Endothelial cell of umbilical vein (primary cell): ENCODE measurements around the gene CASP9. TPM values are rescaled to one million over a fixed set of nuclear protein-coding genes. Genes with fewer than 3 reads are reported as not detected.

Source experiments
- BruUV-seq: library from RNA; stranded (reverse); fragments of 400-500 nt; replicated peaks from 2 replicates; lab custom pipeline; 2021; lab: Mats Ljungman, UMichigan
- CTCF ChIA-PET: fragments of 300-600, 350-600 bp; sonication (Branson Sonifier 250); formaldehyde crosslinking; loops from one replicate; lab custom pipeline; 2021; ENCODE audit warnings: antibody characterized with exemption, inconsistent platforms; lab: Charles Lee
- POLR2A ChIA-PET: fragments of 300-600, 350-600 bp; sonication (Branson Sonifier 250); formaldehyde crosslinking; loops from one replicate; lab custom pipeline; 2021; ENCODE audit warnings: antibody characterized with exemption, inconsistent platforms; lab: Charles Lee
- DNase-seq: peaks from one replicate; pipeline ENCODE4 v3.0.0-alpha.2; 2011; ENCODE audit warnings: low read depth, low spot score
- FAIRE-seq: peaks from 2 replicates; lab custom pipeline; 2011; peaks lifted over from hg19 to GRCh38; lab: Jason Lieb, UNC
- H2AFZ ChIP-seq: 2 replicates; pipeline ENCODE4 v1.6.0; 2012; ENCODE audit warnings: low read depth, low read length, control low read depth, inconsistent platforms
- H3K27ac ChIP-seq: 2 replicates; pipeline ENCODE4 v1.5.1; 2011; ENCODE audit warnings: low read depth, mild to moderate bottlenecking, control low read depth, low read length, moderate library complexity; ENCODE audit not compliant: insufficient read depth
- H3K27me3 ChIP-seq, 2 experiments: 2 replicates each; pipeline versions ENCODE4 v1.6.0 to v1.6.1; 2011; ENCODE audit warnings: low read length in 2 of 2, mixed read lengths in 1 of 2; ENCODE audit not compliant: control insufficient read depth in 2 of 2, insufficient read depth in 2 of 2
- H3K36me3 ChIP-seq, 2 experiments: 2 replicates in 1 of 2; 3 replicates in 1 of 2; pipeline ENCODE4 v1.5.1; 2011; ENCODE audit warnings: low read length in 2 of 2, mild to moderate bottlenecking in 1 of 2, moderate library complexity in 1 of 2; ENCODE audit not compliant: control insufficient read depth in 2 of 2, insufficient read depth in 2 of 2; ENCODE audit errors: extremely low read depth in 1 of 2
- H3K4me1 ChIP-seq: 3 replicates; pipeline ENCODE4 v1.5.1; 2011; ENCODE audit warnings: mild to moderate bottlenecking, low read length; ENCODE audit not compliant: control insufficient read depth, insufficient read depth; ENCODE audit errors: extremely low read depth
- H3K4me2 ChIP-seq: 2 replicates; pipeline ENCODE4 v1.6.1; 2011; ENCODE audit warnings: low read length, control low read depth, mixed read lengths; ENCODE audit not compliant: insufficient read depth
- H3K4me3 ChIP-seq, 3 experiments: fragments of 200-600 bp in 1 of 3; sonication (generic), shearing (Covaris generic) in 1 of 3; replicated peaks in 1 of 3; 2 replicates each; pipeline ENCODE4 v1.5.1; 2011 to 2016; ENCODE audit warnings: control low read depth in 3 of 3, low read length in 3 of 3, mild to moderate bottlenecking in 2 of 3, inconsistent platforms in 1 of 3, low read depth in 1 of 3, moderate library complexity in 1 of 3; ENCODE audit not compliant: insufficient read depth in 1 of 3
- H3K79me2 ChIP-seq: 2 replicates; pipeline ENCODE4 v1.6.0; 2012; ENCODE audit warnings: low read length, inconsistent platforms; ENCODE audit not compliant: control insufficient read depth, insufficient read depth
- H3K9ac ChIP-seq: replicated peaks from 2 replicates; pipeline ENCODE3; 2011; ENCODE audit warnings: low read length, control low read depth; ENCODE audit not compliant: insufficient read depth; ENCODE audit errors: extremely low read depth
- H3K9me1 ChIP-seq: replicated peaks from 3 replicates; pipeline ENCODE4 v1.6.0; 2011; ENCODE audit warnings: mild to moderate bottlenecking, low read length; ENCODE audit not compliant: control insufficient read depth, insufficient read depth; ENCODE audit errors: extremely low read depth
- H3K9me3 ChIP-seq: replicated peaks from 2 replicates; pipeline ENCODE4 v1.5.1; 2012; ENCODE audit warnings: low read length, inconsistent platforms; ENCODE audit not compliant: control insufficient read depth, insufficient read depth
- H4K20me1 ChIP-seq: replicated peaks from 2 replicates; pipeline ENCODE3; 2011; ENCODE audit warnings: mild to moderate bottlenecking, low read length; ENCODE audit not compliant: control insufficient read depth, insufficient read depth; ENCODE audit errors: extremely low read depth
- EZH2 ChIP-seq: IDR thresholded peaks from 2 replicates; pipeline ENCODE4 v1.6.1; 2012; ENCODE audit warnings: borderline replicate concordance, low read depth, mild to moderate bottlenecking, moderate library complexity, low read length, inconsistent platforms; ENCODE audit not compliant: severe bottlenecking
- FOS ChIP-seq: IDR thresholded peaks from 2 replicates; pipeline ENCODE4 v1.6.1; 2011; ENCODE audit warnings: mild to moderate bottlenecking, low read length, moderate library complexity, borderline replicate concordance; ENCODE audit not compliant: insufficient read depth
- GATA2 ChIP-seq: IDR thresholded peaks from 2 replicates; pipeline ENCODE4 v1.7.0; 2011; ENCODE audit warnings: low read depth, mild to moderate bottlenecking, moderate library complexity, mixed read lengths, low read length; ENCODE audit not compliant: insufficient read length, insufficient read depth
- JUN ChIP-seq: IDR thresholded peaks from 2 replicates; pipeline ENCODE4 v1.6.1; 2011; ENCODE audit warnings: borderline replicate concordance, low read depth; ENCODE audit not compliant: insufficient read length, insufficient read depth
- MYC ChIP-seq: IDR thresholded peaks from one replicate; pipeline ENCODE4 v1.6.1; 2011; ENCODE audit warnings: mild to moderate bottlenecking, low read depth, low read length
- POLR2A ChIP-seq: IDR thresholded peaks from 2 replicates; pipeline ENCODE4 v1.6.1; 2012; ENCODE audit warnings: low read depth, mild to moderate bottlenecking, control low read depth, low read length
- POLR2AphosphoS5 ChIP-seq: IDR thresholded peaks from 2 replicates; pipeline ENCODE4 v1.6.1; 2012; ENCODE audit warnings: low read depth, mild to moderate bottlenecking, control low read depth, low read length, moderate library complexity; ENCODE audit not compliant: insufficient read depth
- dilution Hi-C: fragments of 300-500 bp; cut with MboI; formaldehyde crosslinking; loops from one replicate; pipeline ENCODE4 v1.15.0; 2019; ENCODE audit warnings: low sequenced_read_pairs; ENCODE audit not compliant: extremely low pct_ligation_motif_present
- intact Hi-C: fragments of 100-400 bp; cut with micrococcal nuclease; formaldehyde crosslinking; loops from one replicate; pipeline ENCODE4 v1.10.0; 2022
- polyA plus RNA-seq, 4 experiments: library from polyadenylated mRNA; depleted of rRNA in 3 of 4; stranded (reverse) in 3 of 4; unstranded in 1 of 4; fragments of >200 nt; gene quantifications; 2 replicates each; pipeline versions ENCODE4 v1.2.1 to v1.2.3, GENCODE V29; 2011 to 2012; ENCODE audit warnings: missing spikeins in 1 of 4
- total RNA-seq: library from RNA; stranded (reverse); gene quantifications from 2 replicates; pipeline ENCODE4 v1.2.3, GENCODE V29; 2021
- TF ChIP-seq, protein P1 (sequence below): IDR thresholded peaks from 2 replicates; pipeline ENCODE4 v1.6.1; 2011; ENCODE audit not compliant: insufficient read depth, insufficient read length
- TF ChIP-seq, protein P2 (sequence below), 2 donors: IDR thresholded peaks; 1 replicate in 1 of 2; 2 replicates in 1 of 2; pipeline ENCODE4 v1.5.1; 2011; ENCODE audit warnings: low read length in 2 of 2, mild to moderate bottlenecking in 2 of 2, moderate library complexity in 2 of 2, control low read depth in 1 of 2, inconsistent platforms in 1 of 2, low read depth in 1 of 2; ENCODE audit not compliant: insufficient read depth in 1 of 2; ENCODE audit errors: extremely low read depth in 1 of 2

CASP9 gene
- total and polyA plus RNA-seq, 2 donors (not counting 3 experiments of a cell fraction or from before 2014, with no cell fraction given) = 10.5 to 14.1 TPM

GRCh38 chr1:15477646-15478212 is 46.3 kb downstream of the CASP9 start:
- no peaks in the 10 kb centered on the region for H3K79me2 ChIP-seq

More at GRCh38 chr1:15477646-15478212, 46.3 kb downstream of the CASP9 start:
- BruUV-seq = no TSS peak
- no peaks in the 10 kb centered on the region for H3K4me1 ChIP-seq
- ChIA-PET CTCF (no interaction called here), POLR2A (no interaction called here)
- no peaks in the 10 kb centered on the region for H3K27me3 ChIP-seq
- H3K27ac ChIP-seq = no peak overlapping the region
- dilution Hi-C loops = no loop called here
- H3K9me3 ChIP-seq = no peaks in the 10 kb centered on the region
- no peaks in the 10 kb centered on the region for H4K20me1 ChIP-seq
- H3K36me3 ChIP-seq = no peaks in the 10 kb centered on the region
- no peak for DNase-seq
- no peak overlapping the region for H3K4me2 ChIP-seq
- no peak overlapping the region for H2AFZ ChIP-seq
- H3K9ac ChIP-seq = no peak overlapping the region
- intact Hi-C loops = no loop called here
- no peak overlapping the region for H3K4me3 ChIP-seq
- TF ChIP-seq, protein P1, sequence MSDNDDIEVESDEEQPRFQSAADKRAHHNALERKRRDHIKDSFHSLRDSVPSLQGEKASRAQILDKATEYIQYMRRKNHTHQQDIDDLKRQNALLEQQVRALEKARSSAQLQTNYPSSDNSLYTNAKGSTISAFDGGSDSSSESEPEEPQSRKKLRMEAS = no peak
- TF ChIP-seq EZH2 = no peak
- no peak for TF ChIP-seq POLR2AphosphoS5
- no peak for TF ChIP-seq GATA2
- no peak for TF ChIP-seq POLR2A
- no peak for TF ChIP-seq JUN
- TF ChIP-seq, protein P2, sequence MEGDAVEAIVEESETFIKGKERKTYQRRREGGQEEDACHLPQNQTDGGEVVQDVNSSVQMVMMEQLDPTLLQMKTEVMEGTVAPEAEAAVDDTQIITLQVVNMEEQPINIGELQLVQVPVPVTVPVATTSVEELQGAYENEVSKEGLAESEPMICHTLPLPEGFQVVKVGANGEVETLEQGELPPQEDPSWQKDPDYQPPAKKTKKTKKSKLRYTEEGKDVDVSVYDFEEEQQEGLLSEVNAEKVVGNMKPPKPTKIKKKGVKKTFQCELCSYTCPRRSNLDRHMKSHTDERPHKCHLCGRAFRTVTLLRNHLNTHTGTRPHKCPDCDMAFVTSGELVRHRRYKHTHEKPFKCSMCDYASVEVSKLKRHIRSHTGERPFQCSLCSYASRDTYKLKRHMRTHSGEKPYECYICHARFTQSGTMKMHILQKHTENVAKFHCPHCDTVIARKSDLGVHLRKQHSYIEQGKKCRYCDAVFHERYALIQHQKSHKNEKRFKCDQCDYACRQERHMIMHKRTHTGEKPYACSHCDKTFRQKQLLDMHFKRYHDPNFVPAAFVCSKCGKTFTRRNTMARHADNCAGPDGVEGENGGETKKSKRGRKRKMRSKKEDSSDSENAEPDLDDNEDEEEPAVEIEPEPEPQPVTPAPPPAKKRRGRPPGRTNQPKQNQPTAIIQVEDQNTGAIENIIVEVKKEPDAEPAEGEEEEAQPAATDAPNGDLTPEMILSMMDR (IDR thresholded peaks at IDR 0.05; ENCODE audit: extremely low read depth in 1 of 2, insufficient read depth in 1 of 2, low read depth in 1 of 2, low read length in 2 of 2) = no peak
- TF ChIP-seq MYC = no peak
- no peak for TF ChIP-seq FOS
- no peaks in the 10 kb centered on the region for H3K9me1 ChIP-seq
- no peak for FAIRE-seq
